ENCODE results near the gene HS3ST6.
"Not testable (repeated sequence)": the region's sequence is repeated elsewhere in the genome, so short reads cannot be mapped to it uniquely, and the experiment has no call there.

HS3ST6 gene

DNA sequence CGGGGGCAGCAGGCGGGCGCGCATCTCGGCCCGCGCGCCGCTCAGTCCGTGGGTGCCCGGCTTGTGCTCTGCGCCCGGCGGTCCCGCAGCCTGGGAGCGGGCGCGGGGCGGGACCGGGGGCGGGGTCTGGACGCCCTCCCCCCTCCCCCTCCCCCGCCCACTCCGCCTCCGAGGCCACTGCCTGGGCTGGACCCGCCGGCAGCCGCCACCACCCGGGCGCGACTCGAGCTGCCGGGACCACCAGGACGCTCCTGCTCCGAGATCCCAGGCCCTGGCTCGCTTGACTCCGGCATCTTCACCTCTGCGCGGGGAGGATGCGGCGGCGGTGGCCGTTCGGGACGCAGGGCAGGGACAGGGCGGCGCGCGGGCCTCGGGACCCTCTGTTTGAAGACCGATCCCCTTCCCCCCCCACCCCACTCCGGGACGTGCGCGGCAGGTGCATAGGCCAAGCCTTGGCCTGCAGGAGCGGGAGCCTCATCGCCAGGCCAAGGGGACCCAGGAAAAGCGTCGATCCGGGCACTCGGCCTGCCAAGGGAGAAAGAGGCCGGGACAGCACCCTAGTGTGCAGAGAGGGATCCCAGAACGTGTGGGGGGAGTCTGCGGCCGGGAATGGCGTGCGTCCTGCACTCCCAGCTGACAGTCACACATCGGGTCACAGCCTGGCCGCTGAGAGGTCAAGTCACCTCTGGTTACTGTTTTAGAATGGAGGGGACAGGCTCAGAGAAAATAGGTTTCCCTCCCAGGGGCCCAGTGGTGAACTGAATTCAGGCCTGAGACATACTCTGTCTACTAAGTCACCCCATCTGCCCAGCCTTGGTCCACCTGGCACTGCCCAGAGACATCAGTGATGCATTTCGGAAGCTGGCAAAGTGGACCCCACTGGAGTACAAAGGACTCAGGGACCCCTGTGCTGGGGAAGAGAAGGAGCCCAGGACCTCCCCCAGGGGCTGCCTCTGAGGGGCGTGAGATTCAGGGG, at the start of gene HS3ST6:
Gene HS3ST6 (minus strand): TSS at position 65 of the 976 bp plus-strand sequence. CDS start 92 bp downstream, outside the sequence.
- no peak for DNase-seq

- DNase-seq: no peak
Observed at GRCh38 chr16:1966460-1966859, 48.2 kb upstream of the HS3ST6 start, which contains the start of gene RNF151. Gene RNF151 (plus strand): TSS chr16:1966856. CDS start chr16:1966882, 26 bp downstream.

DNA sequence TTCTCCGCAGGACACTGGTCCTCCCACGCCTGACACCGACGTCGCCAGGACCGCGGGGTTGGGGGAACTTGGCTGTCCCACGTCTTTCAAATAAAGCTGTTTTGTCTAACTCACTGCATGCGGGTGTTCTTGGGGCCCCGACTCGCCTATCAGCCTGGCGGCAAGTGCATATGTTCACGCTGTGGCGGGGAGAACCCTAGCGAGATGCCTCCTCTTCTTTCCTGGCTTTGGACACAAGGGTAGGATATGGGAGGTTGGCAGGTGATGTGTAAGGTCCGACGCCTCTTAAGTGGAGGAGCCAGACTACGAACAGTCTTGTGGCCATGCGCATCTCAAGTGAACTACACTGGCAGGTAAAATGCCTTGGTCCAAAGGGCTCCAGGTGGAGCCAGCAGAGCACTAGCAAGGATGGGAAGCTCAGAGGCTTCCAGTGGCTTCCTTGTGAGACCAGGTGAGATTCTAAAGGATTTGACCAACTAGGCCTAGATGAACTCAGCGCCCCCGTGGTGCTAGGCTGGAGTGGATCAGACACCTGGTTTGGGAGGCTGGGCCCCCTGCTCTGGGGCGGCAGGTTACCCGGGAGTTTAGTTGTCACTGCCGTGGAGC, 47.3 kb upstream of the HS3ST6 start:
- DNase-seq: no peak

DNA sequence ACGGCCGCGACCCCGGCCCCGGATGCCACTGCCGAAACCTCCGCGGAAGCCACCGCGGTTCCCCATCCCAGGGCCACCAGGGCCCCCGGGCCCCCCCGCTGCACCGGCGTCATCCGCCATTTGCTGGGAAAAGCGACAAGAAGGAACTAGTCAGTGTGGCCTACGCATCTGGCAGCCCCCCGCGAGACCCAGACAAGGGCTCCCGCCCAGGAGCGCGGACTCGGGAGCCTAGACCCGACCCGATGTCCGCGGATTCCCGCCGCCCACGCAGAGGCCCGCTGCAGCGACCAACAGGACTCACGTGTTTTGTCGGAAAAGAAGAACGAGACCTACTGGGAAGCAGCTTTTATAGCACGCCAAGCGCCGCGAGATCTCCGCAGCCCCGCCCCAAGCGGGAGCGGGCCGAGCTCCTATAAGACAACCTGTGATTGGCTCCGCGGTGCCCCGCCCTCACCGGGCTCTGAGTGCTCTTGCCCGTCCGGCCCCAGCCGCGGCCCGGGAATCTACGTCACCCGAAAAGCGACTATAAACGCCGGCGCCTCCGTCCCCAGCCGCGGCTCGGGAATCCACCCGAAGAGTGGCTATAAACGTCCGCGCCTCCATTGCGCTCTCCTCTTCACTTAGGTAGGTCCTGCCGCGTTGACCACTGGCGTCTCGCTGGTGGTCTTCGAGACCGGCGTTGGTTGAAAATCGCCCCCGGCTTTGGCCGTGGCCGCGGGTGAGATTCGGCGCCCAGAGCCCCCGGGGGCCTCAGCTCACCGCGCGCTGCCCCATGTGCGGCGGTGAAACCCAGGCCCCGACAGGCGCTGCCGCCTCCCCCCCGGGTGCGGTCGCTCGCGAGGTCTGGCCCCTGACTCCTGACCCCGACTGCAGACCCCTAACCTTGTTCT, 46.5 kb upstream of the HS3ST6 start, which contains the start of gene RPS2:
Gene RPS2 (minus strand): TSS at position 321 of the 890 bp plus-strand sequence. CDS start 201 bp downstream, at position 120.
- peak; percentile 99 for DNase-seq

- DNase-seq: peak; percentile 80
Observed at GRCh38 chr16:1963806-1964505, 45.7 kb upstream of the HS3ST6 start.

DNA sequence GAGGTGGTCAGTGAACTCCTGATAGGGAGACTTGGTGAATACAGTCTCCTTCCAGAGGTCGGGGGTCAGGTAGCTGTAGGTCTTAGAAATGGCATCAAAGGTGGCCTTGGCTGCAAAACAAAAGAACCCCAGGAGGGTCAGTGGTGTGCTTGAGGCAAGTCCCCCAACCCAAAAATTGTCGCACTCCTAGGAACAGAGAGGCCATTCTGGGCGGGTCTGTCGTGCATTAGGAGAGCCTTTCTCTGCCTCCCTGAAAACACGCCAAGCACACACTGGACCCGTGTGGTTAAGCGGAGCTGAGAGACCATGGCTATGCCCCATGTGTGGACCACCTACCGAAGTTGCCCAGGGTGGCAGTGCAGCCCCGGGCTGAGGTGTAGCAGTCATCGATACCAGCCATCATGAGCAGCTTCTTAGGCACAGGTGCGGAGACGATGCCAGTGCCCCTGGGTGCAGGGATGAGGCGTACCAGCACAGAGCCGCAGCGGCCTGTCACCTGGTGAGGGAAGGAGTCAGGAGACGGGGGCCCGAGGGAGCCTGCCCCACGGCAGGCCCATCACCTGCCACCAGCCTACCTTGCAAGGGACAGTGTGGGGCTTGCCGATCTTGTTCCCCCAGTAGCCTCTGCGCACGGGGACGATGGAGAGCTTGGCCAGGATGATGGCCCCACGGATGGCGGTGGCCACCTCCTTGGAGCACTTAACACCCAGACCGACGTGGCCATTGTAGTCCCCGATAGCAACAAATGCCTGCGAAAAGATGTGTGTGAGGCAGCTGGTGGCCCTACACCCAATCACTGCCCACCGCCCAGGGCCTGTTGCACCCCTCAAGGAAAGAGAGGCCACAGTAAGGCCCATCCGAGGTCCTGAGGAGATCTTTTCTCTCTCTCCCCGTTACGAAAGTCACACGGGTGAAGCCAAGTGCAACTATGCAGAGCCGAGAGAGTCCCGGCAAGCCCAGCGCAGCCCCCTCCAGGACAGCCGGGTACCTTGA, 44.2 kb upstream of the HS3ST6 start:
- DNase-seq: not testable (repeated sequence)

- no peak for DNase-seq
Observed at GRCh38 chr16:1961651-1962067, 43.4 kb upstream of the HS3ST6 start.

- DNase-seq: peak; percentile 78
Observed at GRCh38 chr16:1960665-1961630, 42.7 kb upstream of the HS3ST6 start.

- peak; percentile 98 for DNase-seq
Observed at GRCh38 chr16:1959269-1960039, 41.2 kb upstream of the HS3ST6 start, which contains the start of gene NDUFB10. Gene NDUFB10 (plus strand): TSS chr16:1959538. CDS start chr16:1959625, 87 bp downstream.

GRCh38 chr16:1958715-1959268, 40.6 kb upstream of the HS3ST6 start:
- peak; percentile 64 for DNase-seq

DNA sequence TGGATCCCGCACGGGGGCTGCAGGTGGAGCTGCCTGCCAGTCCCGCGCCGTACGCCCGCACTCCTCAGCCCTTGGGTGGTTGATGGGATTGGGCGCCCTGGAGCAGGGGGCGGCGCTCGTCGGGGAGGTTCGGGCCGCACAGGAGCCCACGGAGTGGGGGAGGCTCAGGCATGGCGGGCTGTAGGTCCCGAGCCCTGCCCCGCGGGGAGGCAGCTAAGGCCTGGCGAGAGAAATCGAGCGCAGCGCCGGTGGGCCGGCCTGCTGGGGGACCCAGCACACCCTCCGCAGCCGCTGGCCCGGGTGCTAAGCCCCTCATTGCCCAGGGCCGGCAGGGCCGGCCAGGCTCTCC, 39.9 kb upstream of the HS3ST6 start:
- not testable (repeated sequence) for DNase-seq

GRCh38 chr16:1957434-1958142, 39.4 kb upstream of the HS3ST6 start:
- not testable (repeated sequence) for DNase-seq

- DNase-seq: no peak
Observed at GRCh38 chr16:1953734-1954133, 35.5 kb upstream of the HS3ST6 start.

DNA sequence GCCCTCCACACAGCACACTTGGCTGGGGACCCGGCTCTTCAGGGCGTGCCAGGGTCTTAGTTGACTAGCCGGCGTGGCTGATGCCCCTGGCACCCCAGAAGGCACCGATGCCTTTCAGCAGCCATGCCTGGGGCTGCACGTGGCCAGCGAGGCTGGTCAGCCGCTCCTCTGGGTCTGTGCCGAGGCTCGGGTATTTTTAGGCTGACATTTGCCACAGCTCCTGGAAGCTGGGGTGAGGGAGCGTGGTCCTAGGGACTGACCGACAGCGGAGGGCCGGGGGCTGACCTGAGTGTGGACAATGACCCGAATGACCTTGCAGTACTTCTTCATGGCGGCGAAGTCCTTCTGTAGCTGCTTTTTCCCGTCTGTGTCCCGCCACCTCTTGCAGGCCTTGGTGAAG, 32.3 kb upstream of the HS3ST6 start:
- no peak for DNase-seq

GRCh38 chr16:1950047-1950446, 31.8 kb upstream of the HS3ST6 start:
- no peak for DNase-seq

DNA sequence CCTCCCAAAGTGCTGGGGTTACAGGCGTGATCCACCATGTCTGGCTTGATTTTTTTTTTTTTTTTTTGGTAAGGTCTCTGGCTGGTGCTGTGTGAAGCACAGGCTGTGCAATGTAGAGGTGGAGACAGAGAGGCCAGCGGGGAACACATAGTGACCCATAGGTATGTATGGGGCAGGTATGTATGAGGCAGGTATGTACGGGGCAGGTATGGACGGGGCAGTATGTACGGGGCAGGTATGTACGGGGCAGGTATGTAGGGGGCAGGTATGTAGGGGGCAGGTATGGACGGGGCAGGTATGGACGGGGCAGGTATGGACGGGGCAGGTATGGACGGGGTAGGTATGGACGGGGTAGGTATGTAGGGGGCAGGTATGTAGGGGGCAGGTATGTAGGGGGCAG, 31.3 kb upstream of the HS3ST6 start:
- no peak for DNase-seq

- DNase-seq: no peak
Observed at GRCh38 chr16:1947369-1947670, 29.1 kb upstream of the HS3ST6 start.

Measured in activated effector memory CD4-positive, alpha-beta T cell treated with anti-CD3 and anti-CD28 coated beads, Interleukin-2, amount 50 U/mL, for 16 hours (primary cell).